Fibroblast of lung (primary cell): Measurements from ENCODE around the gene SETBP1. TPM values are rescaled to one million over a fixed set of nuclear protein-coding genes. Genes with fewer than 3 reads are reported as not detected.

Source experiments
- DNase-seq, 2 donors: peaks; one replicate each; pipeline versions ENCODE4 v3.0.0 to v3.0.0-alpha.2; 2010; ENCODE audit warnings: low read depth in 2 of 2
- H2AFZ ChIP-seq: 2 replicates; pipeline ENCODE4 v1.5.1; 2012; ENCODE audit warnings: low read length, control low read depth, inconsistent platforms
- H3K27ac ChIP-seq: 2 replicates; pipeline ENCODE4 v1.5.1; 2011; ENCODE audit warnings: low read length, control low read depth; ENCODE audit not compliant: insufficient read depth
- H3K27me3 ChIP-seq: 2 replicates; pipeline ENCODE4 v1.5.1; 2011; ENCODE audit warnings: mild to moderate bottlenecking, low read length; ENCODE audit not compliant: control insufficient read depth, insufficient read depth
- H3K36me3 ChIP-seq: 2 replicates; pipeline ENCODE4 v1.5.1; 2011; ENCODE audit warnings: low read length; ENCODE audit not compliant: control insufficient read depth, insufficient read depth
- H3K4me1 ChIP-seq: 2 replicates; pipeline ENCODE4 v1.5.1; 2011; ENCODE audit warnings: low read length; ENCODE audit not compliant: control insufficient read depth, insufficient read depth; ENCODE audit errors: extremely low read depth
- H3K4me2 ChIP-seq: 2 replicates; pipeline ENCODE4 v1.5.1; 2011; ENCODE audit warnings: low read length, control low read depth; ENCODE audit not compliant: insufficient read depth; ENCODE audit errors: extremely low read depth
- H3K4me3 ChIP-seq, 4 experiments: fragments of 200-600 bp in 1 of 4; sonication (generic) in 1 of 4; replicated peaks in 1 of 4; 2 replicates each; pipeline ENCODE4 v1.5.1; 2011 to 2016; ENCODE audit warnings: low read length in 4 of 4, low read depth in 3 of 4, mild to moderate bottlenecking in 3 of 4, control low read depth in 2 of 4, inconsistent platforms in 1 of 4, mixed read lengths in 1 of 4; ENCODE audit not compliant: insufficient read depth in 1 of 4; ENCODE audit errors: control extremely low read depth in 1 of 4
- H3K79me2 ChIP-seq: 2 replicates; pipeline ENCODE4 v1.5.1; 2012; ENCODE audit warnings: mild to moderate bottlenecking, low read length, inconsistent platforms; ENCODE audit not compliant: control insufficient read depth, insufficient read depth
- H3K9ac ChIP-seq: 2 replicates; pipeline ENCODE4 v1.5.1; 2011; ENCODE audit warnings: mild to moderate bottlenecking, low read length, control low read depth; ENCODE audit not compliant: insufficient read depth
- H3K9me3 ChIP-seq: 2 replicates; pipeline ENCODE4 v1.5.1; 2012; ENCODE audit warnings: low read depth, low read length; ENCODE audit not compliant: control insufficient read depth, insufficient read depth
- H4K20me1 ChIP-seq: 2 replicates; pipeline ENCODE4 v1.5.1; 2011; ENCODE audit warnings: low read length; ENCODE audit not compliant: control insufficient read depth, insufficient read depth; ENCODE audit errors: extremely low read depth
- CTCF ChIP-seq, 2 donors: IDR thresholded peaks in 1 of 2; conservative IDR thresholded peaks in 1 of 2; 1 replicate in 1 of 2; 2 replicates in 1 of 2; pipeline ENCODE4 v1.5.1; 2011 to 2012; ENCODE audit warnings: low read length in 2 of 2, control low read depth in 1 of 2, inconsistent platforms in 1 of 2, low read depth in 1 of 2, mild to moderate bottlenecking in 1 of 2
- EZH2 ChIP-seq: IDR thresholded peaks from 2 replicates; pipeline ENCODE4 v1.5.1; 2012; ENCODE audit warnings: low read length, control low read depth, mild to moderate bottlenecking; ENCODE audit errors: missing control alignments
- polyA plus RNA-seq, 2 donors: library from polyadenylated mRNA; depleted of rRNA in 1 of 2; stranded (reverse) in 1 of 2; unstranded in 1 of 2; fragments of >200 nt; gene quantifications; 2 replicates each; pipeline ENCODE4 v1.2.1, GENCODE V29; 2011 to 2012; ENCODE audit warnings: missing spikeins in 1 of 2
- total RNA-seq: library from RNA; depleted of rRNA; stranded (reverse); fragments of >200 nt; gene quantifications from 2 replicates; pipeline ENCODE4 v1.2.1, GENCODE V29; 2014

The SETBP1 gene
- total and polyA plus RNA-seq, 2 donors (not counting 1 experiment from before 2014, with no cell fraction given): 4.5 to 5.4 TPM

GRCh38 chr18:44961288-44961995 lies 280.8 kb downstream of the SETBP1 start:
- H3K9ac ChIP-seq: no peak overlapping the region
- H3K27me3 ChIP-seq: no peaks in the 10 kb centered on the region
- no peaks in the 10 kb centered on the region for H3K36me3 ChIP-seq
- no peaks in the 10 kb centered on the region for H3K4me1 ChIP-seq
- H3K79me2 ChIP-seq: no peaks in the 10 kb centered on the region
- no peak overlapping the region for H3K27ac ChIP-seq
- no peak overlapping the region for H3K4me3 ChIP-seq
- H3K9me3 ChIP-seq: no peaks in the 10 kb centered on the region
- H3K4me2 ChIP-seq: no peak overlapping the region
- no peak overlapping the region for H2AFZ ChIP-seq
- no peak for DNase-seq
- no peaks in the 10 kb centered on the region for H4K20me1 ChIP-seq
- TF ChIP-seq EZH2 (no peak), CTCF (conservative IDR thresholded peaks at IDR 0.05 in 1 of 2, IDR thresholded peaks at IDR 0.05 in 1 of 2; ENCODE audit: low read depth in 1 of 2, low read length in 2 of 2) (no peak)

GRCh38 chr18:44967599-44967998 lies 286.9 kb downstream of the SETBP1 start:
- DNase-seq: no peak
- no peak overlapping the region for H3K27ac ChIP-seq
- H4K20me1 ChIP-seq: no peaks in the 10 kb centered on the region
- no peak overlapping the region for H2AFZ ChIP-seq
- no peak overlapping the region for H3K4me3 ChIP-seq
- no peaks in the 10 kb centered on the region for H3K79me2 ChIP-seq
- H3K27me3 ChIP-seq: no peaks in the 10 kb centered on the region
- no peaks in the 10 kb centered on the region for H3K9me3 ChIP-seq
- no peak overlapping the region for H3K4me2 ChIP-seq
- no peaks in the 10 kb centered on the region for H3K36me3 ChIP-seq
- TF ChIP-seq EZH2 (no peak), CTCF (conservative IDR thresholded peaks at IDR 0.05 in 1 of 2, IDR thresholded peaks at IDR 0.05 in 1 of 2; ENCODE audit: low read depth in 1 of 2, low read length in 2 of 2) (no peak)
- no peak overlapping the region for H3K9ac ChIP-seq
- no peaks in the 10 kb centered on the region for H3K4me1 ChIP-seq

- H3K27ac ChIP-seq: no peak overlapping the region
- H3K9ac ChIP-seq: no peak overlapping the region
- H3K79me2 ChIP-seq: no peaks in the 10 kb centered on the region
- no peaks in the 10 kb centered on the region for H4K20me1 ChIP-seq
- no peak for TF ChIP-seq EZH2
- no peak for TF ChIP-seq CTCF (conservative IDR thresholded peaks at IDR 0.05 in 1 of 2, IDR thresholded peaks at IDR 0.05 in 1 of 2; ENCODE audit: low read depth in 1 of 2, low read length in 2 of 2)
- H3K4me1 ChIP-seq: no peaks in the 10 kb centered on the region
- H3K9me3 ChIP-seq: no peaks in the 10 kb centered on the region
- H3K36me3 ChIP-seq: no peaks in the 10 kb centered on the region
- no peaks in the 10 kb centered on the region for H3K27me3 ChIP-seq
- H3K4me2 ChIP-seq: no peak overlapping the region
- H2AFZ ChIP-seq: no peak overlapping the region
- DNase-seq: no peak
- no peak overlapping the region for H3K4me3 ChIP-seq
These were observed 287.6 kb downstream of the SETBP1 start for GRCh38 chr18:44968336-44968735.
